Activated B cell treated with CpG ODN at 0.5 μM for 24 hours (primary cell): Measurements from ENCODE around the gene WDR37. TPM values are rescaled to one million over a fixed set of nuclear protein-coding genes. Genes with fewer than 3 reads are reported as not detected.
"Not testable (repeated sequence)": the region's sequence is repeated elsewhere in the genome, so short reads cannot be mapped to it uniquely, and the experiment has no call there.

Experiments used
- ATAC-seq: fragments of 200-7000 bp; cut with Tn5 transposase; one replicate; pipeline ENCODE4 v1.10.0; 2021; ENCODE audit warnings: low read depth, mild to moderate bottlenecking, moderate library complexity
- CTCF ChIA-PET: fragments of 350-600 bp; sonication (Branson Sonifier 250); formaldehyde crosslinking; loops from one replicate; lab custom pipeline; 2021; ENCODE audit warnings: antibody characterized with exemption; lab: Charles Lee
- POLR2A ChIA-PET: fragments of 350-600 bp; sonication (Branson Sonifier 250); formaldehyde crosslinking; loops from one replicate; lab custom pipeline; 2021; ENCODE audit warnings: antibody characterized with exemption; lab: Charles Lee
- DNase-seq: peaks from one replicate; pipeline ENCODE4 v3.0.0; 2022
- H3K27ac Mint-ChIP-seq: one replicate; pipeline ENCODE4 v1.8.0; 2020; ENCODE audit warnings: mixed read lengths
- H3K27me3 Mint-ChIP-seq: one replicate; pipeline ENCODE4 v1.8.0; 2021; ENCODE audit warnings: mixed read lengths
- H3K36me3 Mint-ChIP-seq: one replicate; pipeline ENCODE4 v1.8.0; 2021; ENCODE audit warnings: low read depth, mixed read lengths
- H3K4me1 Mint-ChIP-seq: one replicate; pipeline ENCODE4 v1.8.0; 2021; ENCODE audit warnings: mixed read lengths
- H3K4me3 Mint-ChIP-seq: one replicate; pipeline ENCODE4 v1.8.0; 2020; ENCODE audit warnings: mild to moderate bottlenecking, mixed read lengths
- H3K9me3 Mint-ChIP-seq: one replicate; pipeline ENCODE4 v1.8.0; 2020; ENCODE audit warnings: mixed read lengths
- CTCF ChIP-seq: fragments of 200-600 bp; IDR thresholded peaks from one replicate; pipeline ENCODE4 v1.8.0; 2022; ENCODE audit warnings: antibody characterized with exemption, mild to moderate bottlenecking
- intact Hi-C: fragments of 100-400 bp; cut with micrococcal nuclease; formaldehyde crosslinking; loops from one replicate; pipeline ENCODE4 v1.15.1; 2024
- total RNA-seq: library from RNA; stranded (reverse); gene quantifications from 2 replicates; pipeline ENCODE4 v1.2.3, GENCODE V29; 2022

The WDR37 gene
- total RNA-seq, 1 donor from 2014 or later = 20.0 TPM

GRCh38 chr10:1160561-1161314 lies 104.6 kb downstream of the WDR37 start:
- DNase-seq (no peak), ATAC-seq (no peak)
- TF ChIP-seq CTCF = no peak
- POLR2A ChIA-PET = no interaction called here
- H3K9me3 Mint-ChIP-seq = no peaks in the 10 kb centered on the region
- peaks cover 4% of the 10 kb centered on the region for H3K27me3 Mint-ChIP-seq
- H3K27ac Mint-ChIP-seq = no peak overlapping the region
- H3K36me3 Mint-ChIP-seq = no peaks in the 10 kb centered on the region
- CTCF ChIA-PET = no interaction called here
- no peaks in the 10 kb centered on the region for H3K4me1 Mint-ChIP-seq
- intact Hi-C loops = no loop called here
- H3K4me3 Mint-ChIP-seq = no peak overlapping the region

- CTCF ChIA-PET, H3K4me3 Mint-ChIP-seq, H3K27me3 Mint-ChIP-seq, H3K9me3 Mint-ChIP-seq, H3K4me1 Mint-ChIP-seq, DNase-seq, ATAC-seq, POLR2A ChIA-PET, H3K27ac Mint-ChIP-seq, intact Hi-C loops, H3K36me3 Mint-ChIP-seq: not testable (repeated sequence)
Observed at GRCh38 chr10:1161315-1161673, 105.1 kb downstream of the WDR37 start.

GRCh38 chr10:1162481-1163203 lies 106.5 kb downstream of the WDR37 start:
- Mint-ChIP-seq H3K27ac (no peak overlapping the region), H3K9me3 (no peaks in the 10 kb centered on the region), H3K27me3 (peaks cover 4% of the 10 kb centered on the region), H3K4me3 (no peak overlapping the region), H3K4me1 (no peaks in the 10 kb centered on the region), H3K36me3 (no peaks in the 10 kb centered on the region)
- DNase-seq (no peak), ATAC-seq (no peak)
- no peak for TF ChIP-seq CTCF
- POLR2A ChIA-PET = no interaction called here
- intact Hi-C loops = no loop called here
- CTCF ChIA-PET = no interaction called here

GRCh38 chr10:1163204-1163660 lies 107.0 kb downstream of the WDR37 start:
- CTCF ChIA-PET = no interaction called here
- Mint-ChIP-seq H3K27ac (no peak overlapping the region), H3K9me3 (no peaks in the 10 kb centered on the region), H3K36me3 (no peaks in the 10 kb centered on the region), H3K4me1 (no peaks in the 10 kb centered on the region), H3K27me3 (peaks cover 4% of the 10 kb centered on the region), H3K4me3 (no peak overlapping the region)
- DNase-seq (peak; percentile 5), ATAC-seq (no peak)
- intact Hi-C loops = no loop called here
- TF ChIP-seq CTCF = no peak
- POLR2A ChIA-PET = no interaction called here

GRCh38 chr10:1163831-1164230 lies 107.6 kb downstream of the WDR37 start:
- Mint-ChIP-seq H3K36me3 (no peaks in the 10 kb centered on the region), H3K9me3 (no peaks in the 10 kb centered on the region), H3K27me3 (peaks cover 4% of the 10 kb centered on the region), H3K4me3 (no peak overlapping the region), H3K27ac (no peak overlapping the region), H3K4me1 (no peaks in the 10 kb centered on the region)
- ATAC-seq (no peak), DNase-seq (no peak)
- no peak for TF ChIP-seq CTCF
- intact Hi-C loops = no loop called here
- ChIA-PET CTCF (no interaction called here), POLR2A (no interaction called here)
